Activated naive CD8-positive, alpha-beta T cell treated with anti-CD3 and anti-CD28 coated beads, Interleukin-2, amount 10 ng/mL, durations not matched to agents 7 days and 5 days (primary cell): Measurements from ENCODE around the gene CGREF1. TPM values are rescaled to one million over a fixed set of nuclear protein-coding genes. Genes with fewer than 3 reads are reported as not detected.

Experiments
- ATAC-seq: fragments of 150-1000 bp; cut with Tn5 transposase; one replicate; pipeline ENCODE4 v1.10.0; 2021; ENCODE audit warnings: low read depth, moderate library complexity
- POLR2A ChIA-PET: fragments of 350-600 bp; sonication (Branson Sonifier 250); formaldehyde crosslinking; loops from one replicate; lab custom pipeline; 2021; ENCODE audit warnings: antibody characterized with exemption; lab: Charles Lee
- DNase-seq: peaks from one replicate; pipeline ENCODE4 v3.0.0; 2021
- H3K27ac Mint-ChIP-seq: one replicate; pipeline ENCODE4 v1.8.0; 2022; ENCODE audit warnings: mild to moderate bottlenecking, mixed read lengths
- H3K27me3 Mint-ChIP-seq: one replicate; pipeline ENCODE4 v1.8.0; 2022; ENCODE audit warnings: mild to moderate bottlenecking, moderate library complexity, mixed read lengths
- H3K36me3 Mint-ChIP-seq: one replicate; pipeline ENCODE4 v1.8.0; 2021; ENCODE audit warnings: mild to moderate bottlenecking, mixed read lengths
- H3K4me1 Mint-ChIP-seq: one replicate; pipeline ENCODE4 v1.8.0; 2021; ENCODE audit warnings: mixed read lengths
- H3K4me3 Mint-ChIP-seq: one replicate; pipeline ENCODE4 v1.8.0; 2022; ENCODE audit warnings: mild to moderate bottlenecking, moderate library complexity, mixed read lengths
- H3K9me3 Mint-ChIP-seq: one replicate; pipeline ENCODE4 v1.8.0; 2021; ENCODE audit warnings: mixed read lengths
- total RNA-seq, 2 experiments: library from RNA; stranded (reverse); gene quantifications; one replicate each; pipeline ENCODE4 v1.2.3, GENCODE V29; 2021

The CGREF1 gene
- total RNA-seq, 2 experiments from 2014 or later: 1.6 TPM

DNA sequence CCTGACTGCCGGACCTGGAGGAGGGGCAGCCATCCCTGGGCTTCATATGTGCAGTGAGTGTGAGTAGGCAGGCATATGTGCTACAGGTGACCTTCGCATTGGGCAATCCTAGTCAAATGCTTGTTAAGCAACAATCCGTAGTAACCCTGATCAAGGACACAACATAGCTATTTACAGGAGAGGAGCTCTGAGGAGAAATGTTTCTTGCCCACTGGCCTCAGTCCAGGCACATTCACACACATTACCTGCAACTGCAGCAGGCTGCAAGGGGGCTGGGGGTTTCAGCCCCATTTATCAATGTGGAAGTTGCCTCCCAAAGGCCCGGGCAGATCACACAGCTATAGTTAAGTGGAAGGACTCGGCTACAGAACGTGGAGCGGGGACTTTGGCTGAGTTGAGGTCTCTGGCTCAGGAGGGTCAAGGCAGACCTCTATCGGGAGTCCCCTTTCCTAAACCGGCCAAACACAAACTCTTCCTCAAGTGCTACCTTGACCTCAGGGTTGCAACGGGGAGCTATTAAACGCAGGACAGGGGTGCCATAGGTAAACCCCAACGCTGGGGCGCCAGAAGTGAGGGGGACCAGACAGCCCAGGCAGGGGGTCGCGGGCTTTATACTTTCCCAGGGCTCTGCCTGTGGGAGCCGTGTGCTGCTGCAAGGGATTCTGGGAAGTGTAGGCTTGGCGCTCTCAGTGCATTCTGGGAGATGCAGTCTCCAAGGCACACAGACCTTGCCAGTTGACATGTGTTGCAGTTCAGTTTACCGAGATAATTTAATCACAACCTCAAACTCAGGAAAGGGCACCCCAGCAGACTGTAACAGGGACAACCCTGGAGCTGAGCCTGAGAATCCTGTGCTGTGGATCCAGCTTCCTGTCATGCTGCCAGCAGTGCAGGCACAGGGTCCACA, 22.9 kb downstream of the CGREF1 start:
- H3K36me3 Mint-ChIP-seq: no peaks in the 10 kb centered on the region
- H3K27me3 Mint-ChIP-seq: no peaks in the 10 kb centered on the region
- peaks cover 5% of the 10 kb centered on the region for H3K4me1 Mint-ChIP-seq
- H3K4me3 Mint-ChIP-seq: peak overlapping the region; percentile 46
- DNase-seq: peak; percentile 48
- H3K27ac Mint-ChIP-seq: peak overlapping the region; percentile 57
- peak; percentile 76 for ATAC-seq
- H3K9me3 Mint-ChIP-seq: no peaks in the 10 kb centered on the region
- POLR2A ChIA-PET: interaction anchor here (0.8 to 1.1 kb wide), 3 partner anchors 9 to 227 kb away, joined by 3 to 4 read pairs (median 3); partner anchors contain the start of genes KHK and MPV17

DNA sequence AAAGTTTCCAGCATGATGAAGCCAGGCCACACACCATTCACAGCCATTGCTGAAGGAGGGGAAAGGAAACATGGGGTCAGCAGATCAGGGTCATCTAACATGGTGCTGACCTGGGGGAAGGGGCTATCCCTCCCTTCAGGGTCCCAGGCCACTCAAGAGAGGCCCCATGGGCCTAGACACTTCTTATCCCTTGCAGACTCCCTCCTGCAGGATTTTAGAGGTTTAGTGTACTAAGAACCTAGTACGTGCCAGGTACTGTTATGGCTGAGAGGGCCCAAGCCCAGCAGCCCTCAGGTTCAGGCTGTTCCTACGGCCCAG, 23.5 kb downstream of the CGREF1 start:
- Mint-ChIP-seq H3K27me3 (no peaks in the 10 kb centered on the region), H3K27ac (no peak overlapping the region), H3K4me1 (peaks cover 5% of the 10 kb centered on the region), H3K36me3 (no peaks in the 10 kb centered on the region), H3K4me3 (no peak overlapping the region), H3K9me3 (no peaks in the 10 kb centered on the region)
- POLR2A ChIA-PET: no interaction called here
- DNase-seq: no peak
- ATAC-seq: no peak

DNA sequence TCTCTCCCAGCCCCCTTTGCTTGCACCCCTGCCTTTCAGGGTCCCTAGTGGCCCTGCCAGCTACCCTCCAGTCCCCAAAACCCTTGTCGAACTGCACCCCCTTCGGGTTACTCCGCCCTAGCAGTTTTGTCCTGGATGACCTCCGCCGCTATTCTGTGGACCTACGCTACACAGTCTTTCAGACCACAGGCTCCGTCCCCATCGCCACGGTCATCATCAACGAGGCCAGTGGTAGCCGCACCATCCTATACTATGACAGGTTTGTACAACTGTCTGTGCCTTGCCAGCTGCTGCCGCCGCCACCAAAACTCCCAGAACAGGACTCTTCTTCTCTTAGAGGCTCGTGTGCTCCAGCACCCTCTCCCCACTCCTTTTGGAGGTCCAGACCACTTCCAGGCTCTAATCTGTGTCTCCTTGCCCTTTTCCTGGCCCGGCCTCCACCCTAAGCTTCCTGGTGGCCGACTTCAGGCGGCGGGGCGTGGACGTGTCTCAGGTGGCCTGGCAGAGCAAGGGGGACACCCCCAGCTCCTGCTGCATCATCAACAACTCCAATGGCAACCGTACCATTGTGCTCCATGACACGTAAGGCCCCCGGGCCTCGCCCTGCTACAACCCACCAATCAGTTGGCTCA, 24.5 kb downstream of the CGREF1 start:
- ATAC-seq (no peak), DNase-seq (no peak)
- Mint-ChIP-seq H3K4me1 (peaks cover 8% of the 10 kb centered on the region), H3K27me3 (no peaks in the 10 kb centered on the region), H3K4me3 (no peak overlapping the region), H3K27ac (no peak overlapping the region), H3K36me3 (no peaks in the 10 kb centered on the region), H3K9me3 (no peaks in the 10 kb centered on the region)
- POLR2A ChIA-PET: no interaction called here

DNA sequence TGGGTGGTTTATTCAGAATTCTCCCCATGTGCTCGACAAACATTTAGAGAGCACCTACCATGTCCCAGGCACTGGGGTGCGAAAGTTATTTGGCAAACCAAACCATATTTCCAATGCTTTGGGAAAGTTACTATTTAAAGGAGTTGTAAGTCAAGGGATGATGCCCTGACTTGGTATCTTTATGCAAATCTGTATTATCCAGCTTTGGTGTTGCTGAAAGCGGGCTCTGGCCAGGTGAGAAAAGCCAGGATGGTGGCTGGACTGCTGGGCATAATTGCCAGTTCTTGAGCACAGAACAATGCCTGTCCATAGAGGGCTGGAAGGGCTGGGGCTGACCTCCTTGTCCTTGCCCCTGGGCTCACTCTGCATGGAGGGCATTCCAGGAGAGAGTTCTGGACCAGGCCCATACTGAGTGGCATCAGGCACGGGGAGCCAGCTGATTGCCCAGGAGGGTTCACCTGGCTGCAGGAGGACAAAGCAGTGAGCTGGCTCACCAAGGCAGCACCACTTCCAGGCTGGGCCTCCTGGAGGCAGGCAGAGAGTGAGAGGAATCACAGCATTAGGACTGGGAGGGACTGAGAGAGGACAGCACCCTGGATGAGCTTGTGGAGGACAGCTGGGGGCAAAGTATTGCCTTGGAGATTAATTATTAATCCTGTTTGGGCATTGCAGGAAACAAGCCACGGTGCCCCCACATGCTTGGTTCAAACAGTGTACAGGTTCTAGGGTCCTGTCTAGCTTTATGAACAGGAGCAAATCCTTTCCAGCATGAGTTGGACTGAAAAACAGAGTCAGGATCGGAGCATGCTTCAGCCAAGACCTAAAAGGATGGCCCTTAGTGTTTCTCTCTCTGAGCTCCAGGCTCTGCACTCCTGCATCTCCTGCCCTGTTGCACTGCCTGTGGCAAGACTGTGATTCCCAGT, 25.2 kb downstream of the CGREF1 start:
- DNase-seq (no peak), ATAC-seq (no peak)
- H3K4me3 Mint-ChIP-seq: no peak overlapping the region
- H3K4me1 Mint-ChIP-seq: peaks cover 8% of the 10 kb centered on the region
- H3K27ac Mint-ChIP-seq: no peak overlapping the region
- H3K27me3 Mint-ChIP-seq: no peaks in the 10 kb centered on the region
- H3K36me3 Mint-ChIP-seq: no peaks in the 10 kb centered on the region
- POLR2A ChIA-PET: no interaction called here
- no peaks in the 10 kb centered on the region for H3K9me3 Mint-ChIP-seq

DNA sequence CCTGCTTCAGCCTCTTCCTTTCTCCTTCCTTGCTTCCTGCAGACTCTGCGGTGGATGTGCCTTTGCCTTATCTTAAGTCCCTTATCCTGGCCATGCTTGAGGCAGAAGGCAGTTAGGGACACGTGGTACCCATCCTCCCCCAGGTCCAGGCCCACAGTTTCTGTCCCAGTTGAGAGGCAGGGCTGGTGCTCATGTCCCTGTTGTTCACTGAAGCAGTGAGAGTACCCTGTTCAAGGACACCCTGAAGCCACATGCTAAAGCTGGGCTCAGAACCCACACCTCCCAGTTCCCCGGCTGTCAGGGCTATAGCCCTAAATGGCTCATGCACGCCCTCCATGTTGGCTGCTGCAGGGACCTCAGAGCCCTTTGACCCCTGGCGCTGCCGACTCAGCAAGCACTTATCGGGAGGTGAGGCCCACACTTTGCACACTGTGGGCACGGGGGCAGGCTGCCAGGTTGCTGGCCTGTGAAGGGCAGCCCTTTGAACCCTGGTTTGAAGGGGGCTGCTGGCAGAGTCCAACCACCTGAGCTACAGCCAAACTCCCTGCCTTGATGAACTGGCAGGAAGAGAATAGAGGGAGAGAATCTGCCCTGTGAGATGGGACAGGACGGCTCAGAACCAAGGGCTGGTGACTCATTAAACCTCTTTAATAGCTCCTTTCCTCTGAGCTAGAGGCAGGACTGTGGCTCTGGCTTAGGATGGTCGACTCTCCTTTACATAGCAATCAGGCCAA, 26.1 kb downstream of the CGREF1 start:
- no peak overlapping the region for H3K27ac Mint-ChIP-seq
- DNase-seq: no peak
- no peak for ATAC-seq
- H3K4me1 Mint-ChIP-seq: peaks cover 8% of the 10 kb centered on the region
- POLR2A ChIA-PET: no interaction called here
- H3K36me3 Mint-ChIP-seq: no peaks in the 10 kb centered on the region
- H3K27me3 Mint-ChIP-seq: no peaks in the 10 kb centered on the region
- H3K9me3 Mint-ChIP-seq: no peaks in the 10 kb centered on the region
- no peak overlapping the region for H3K4me3 Mint-ChIP-seq

DNA sequence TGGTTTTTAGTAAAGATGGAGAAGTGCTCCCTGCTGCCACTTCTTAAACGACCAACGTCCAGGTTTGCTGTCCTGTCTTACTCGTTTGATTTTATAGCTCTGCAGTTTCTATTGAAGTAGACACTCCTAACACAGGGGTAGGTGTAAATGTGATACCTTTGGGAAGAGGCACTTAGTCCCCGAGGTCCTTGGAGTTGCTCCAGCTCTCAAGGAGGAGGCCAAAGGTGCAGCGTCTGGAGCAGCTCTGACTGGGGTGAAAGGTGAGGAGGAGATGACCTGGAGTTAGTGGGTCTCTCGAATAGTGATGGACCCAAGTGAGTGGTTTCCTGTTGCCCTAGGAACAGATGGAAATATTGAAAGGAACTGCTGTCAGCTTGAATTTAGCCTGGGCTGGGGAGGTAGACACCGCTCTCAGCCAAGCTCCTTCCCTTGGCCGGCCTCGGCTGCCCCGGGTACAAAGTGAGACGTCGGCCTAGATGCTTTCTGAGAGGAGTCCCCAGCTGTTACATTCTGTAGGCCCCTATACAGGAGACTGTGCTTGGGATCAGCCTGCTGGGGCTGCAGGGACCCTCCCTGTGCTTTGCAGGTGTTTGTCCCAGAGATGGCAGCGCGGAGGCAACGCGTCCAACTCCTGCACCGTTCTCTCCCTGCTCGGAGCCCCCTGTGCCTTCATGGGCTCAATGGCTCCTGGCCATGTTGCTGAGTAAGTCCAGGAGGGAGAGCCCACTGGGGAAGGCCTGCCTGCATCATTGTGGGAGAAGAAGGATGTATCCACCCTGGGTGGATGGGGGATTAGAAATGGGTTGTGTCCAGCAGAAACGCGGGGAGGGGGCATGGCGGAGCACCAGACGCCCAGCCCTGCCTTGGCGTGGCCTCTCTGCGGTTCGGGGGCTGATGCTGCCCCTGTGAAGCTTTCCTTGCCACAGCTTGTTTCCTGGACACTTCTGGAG, 26.9 kb downstream of the CGREF1 start:
- POLR2A ChIA-PET: interaction anchor here (0.5 to 0.7 kb wide), 3 partner anchors 21 to 120 kb away, joined by 3 read pairs; partner anchors contain the start of genes ATRAID, OST4 and SLC5A6
- H3K9me3 Mint-ChIP-seq: no peaks in the 10 kb centered on the region
- no peaks in the 10 kb centered on the region for H3K27me3 Mint-ChIP-seq
- DNase-seq (no peak), ATAC-seq (no peak)
- H3K36me3 Mint-ChIP-seq: no peaks in the 10 kb centered on the region
- H3K4me3 Mint-ChIP-seq: no peak overlapping the region
- no peak overlapping the region for H3K27ac Mint-ChIP-seq
- H3K4me1 Mint-ChIP-seq: peaks cover 13% of the 10 kb centered on the region

DNA sequence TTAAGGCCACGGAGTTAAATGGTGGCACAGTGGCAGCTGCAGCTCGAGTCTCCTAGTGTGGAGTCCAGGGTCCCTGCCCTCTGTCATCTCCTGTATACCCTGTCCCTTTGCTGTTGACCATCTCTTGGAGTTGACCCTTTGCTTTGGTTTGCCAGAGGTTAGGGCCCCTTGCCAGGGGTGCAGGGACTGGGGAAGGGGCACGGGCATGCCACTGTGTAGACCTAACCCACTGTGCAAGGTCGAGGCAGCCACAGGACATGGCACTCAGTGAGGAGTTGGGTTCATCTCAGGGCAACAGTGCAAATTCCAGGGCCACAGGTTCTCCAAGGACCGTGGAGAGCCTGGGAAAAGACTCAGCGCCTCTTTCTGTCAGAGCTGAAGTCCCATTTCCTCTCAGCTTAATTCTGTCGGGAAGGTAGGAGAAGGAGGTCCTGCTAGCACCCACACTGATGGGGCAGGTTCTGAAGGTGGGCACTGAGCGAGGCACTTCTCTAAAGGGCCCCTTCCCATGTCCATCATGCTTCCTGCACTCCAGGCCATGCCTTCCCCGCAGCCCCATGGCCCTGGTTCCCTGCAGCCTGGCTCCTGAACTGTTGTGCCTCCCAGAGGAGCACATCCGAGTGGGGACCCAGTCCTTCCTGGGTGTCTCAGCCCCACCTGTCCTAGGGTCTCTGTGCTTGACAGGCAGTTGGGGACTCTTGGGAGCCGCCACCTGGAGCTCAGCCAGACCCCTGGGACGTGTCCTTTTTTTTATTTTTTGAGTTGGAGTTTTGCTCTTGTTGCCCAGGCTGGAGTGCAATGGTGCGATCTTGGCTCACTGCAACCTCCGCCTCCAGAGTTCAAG, 29.6 kb downstream of the CGREF1 start:
- no peaks in the 10 kb centered on the region for H3K27me3 Mint-ChIP-seq
- POLR2A ChIA-PET: interaction anchor here (0.7 to 10.4 kb wide), 8 partner anchors 16 to 502 kb away, joined by 3 to 113 read pairs (median 3); partner anchors contain the start of genes ABHD1, ATRAID, OST4 and PREB
- no peak overlapping the region for H3K27ac Mint-ChIP-seq

DNA sequence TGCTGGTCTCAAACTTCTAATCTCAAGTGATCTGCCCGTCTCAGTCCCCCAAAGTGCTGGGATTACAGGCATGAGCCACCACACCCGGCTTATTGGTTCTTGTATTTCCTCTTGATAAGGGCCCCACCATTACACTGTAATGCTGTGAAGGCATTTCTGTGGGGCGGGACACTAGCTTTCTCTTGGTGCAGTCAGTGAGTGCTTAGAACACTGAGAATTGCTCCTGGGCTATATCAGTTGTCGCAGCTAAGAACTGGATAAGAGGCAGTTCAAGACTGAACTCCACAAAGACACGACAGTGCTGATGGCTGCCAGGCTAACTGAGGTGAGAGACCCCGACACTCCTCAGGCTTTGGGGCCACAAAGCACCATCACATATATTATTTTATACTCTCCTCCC, 30.3 kb downstream of the CGREF1 start:
- DNase-seq (no peak), ATAC-seq (no peak)
- Mint-ChIP-seq H3K9me3 (no peaks in the 10 kb centered on the region), H3K4me3 (no peak overlapping the region), H3K27ac (no peak overlapping the region), H3K27me3 (no peaks in the 10 kb centered on the region), H3K4me1 (peaks cover 23% of the 10 kb centered on the region), H3K36me3 (no peaks in the 10 kb centered on the region)
- POLR2A ChIA-PET: interaction anchor here (0.6 to 10.4 kb wide), 8 partner anchors 16 to 1411 kb away, joined by 3 to 113 read pairs (median 3); partner anchors contain the start of genes ABHD1, AGBL5, ATRAID and OST4

More for the DNA sequence above, 29.6 kb downstream of the CGREF1 start:
- ATAC-seq (no peak), DNase-seq (no peak)
- Mint-ChIP-seq H3K36me3 (no peaks in the 10 kb centered on the region), H3K9me3 (no peaks in the 10 kb centered on the region), H3K4me3 (no peak overlapping the region), H3K4me1 (peaks cover 18% of the 10 kb centered on the region)

DNA sequence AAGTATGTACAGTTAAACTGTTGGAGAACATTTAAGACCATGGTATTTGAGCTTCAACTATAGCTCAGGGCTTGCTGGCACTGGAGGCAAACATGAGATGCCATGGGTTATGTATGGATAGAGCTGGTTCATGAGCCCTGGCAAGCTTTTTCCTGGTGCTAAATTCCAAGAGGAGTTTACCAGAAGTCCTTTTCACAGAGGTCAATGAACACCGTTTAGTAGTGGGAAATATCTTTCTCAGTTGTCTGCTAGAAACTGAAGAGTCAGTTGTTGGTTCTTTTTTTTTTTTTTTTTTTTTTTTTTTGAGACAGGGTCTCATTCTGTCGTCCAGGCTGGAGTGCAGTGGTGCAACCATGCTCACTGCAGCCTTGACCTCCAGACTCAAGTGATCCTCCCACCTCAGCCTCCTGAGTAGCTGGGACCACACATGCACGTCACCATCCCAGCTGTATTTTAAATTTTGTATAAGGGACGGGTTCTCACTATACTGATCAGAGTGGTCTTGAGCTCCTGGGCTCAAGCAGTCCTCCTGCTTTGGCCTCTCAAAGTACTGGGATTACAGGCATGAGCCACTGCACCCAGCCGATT, 31.0 kb downstream of the CGREF1 start:
- H3K27me3 Mint-ChIP-seq: no peaks in the 10 kb centered on the region
- H3K4me1 Mint-ChIP-seq: peaks cover 23% of the 10 kb centered on the region
- peak overlapping the region; percentile 42 for H3K27ac Mint-ChIP-seq
- DNase-seq: no peak
- ATAC-seq: no peak
- peak overlapping the region; percentile 89 for H3K4me3 Mint-ChIP-seq
- no peaks in the 10 kb centered on the region for H3K36me3 Mint-ChIP-seq
- POLR2A ChIA-PET: interaction anchor here (0.6 to 10.4 kb wide), 11 partner anchors 8 to 1410 kb away, joined by 3 to 113 read pairs (median 3); partner anchors contain the start of genes AGBL5, ATRAID, MPV17 and OST4
- no peaks in the 10 kb centered on the region for H3K9me3 Mint-ChIP-seq

DNA sequence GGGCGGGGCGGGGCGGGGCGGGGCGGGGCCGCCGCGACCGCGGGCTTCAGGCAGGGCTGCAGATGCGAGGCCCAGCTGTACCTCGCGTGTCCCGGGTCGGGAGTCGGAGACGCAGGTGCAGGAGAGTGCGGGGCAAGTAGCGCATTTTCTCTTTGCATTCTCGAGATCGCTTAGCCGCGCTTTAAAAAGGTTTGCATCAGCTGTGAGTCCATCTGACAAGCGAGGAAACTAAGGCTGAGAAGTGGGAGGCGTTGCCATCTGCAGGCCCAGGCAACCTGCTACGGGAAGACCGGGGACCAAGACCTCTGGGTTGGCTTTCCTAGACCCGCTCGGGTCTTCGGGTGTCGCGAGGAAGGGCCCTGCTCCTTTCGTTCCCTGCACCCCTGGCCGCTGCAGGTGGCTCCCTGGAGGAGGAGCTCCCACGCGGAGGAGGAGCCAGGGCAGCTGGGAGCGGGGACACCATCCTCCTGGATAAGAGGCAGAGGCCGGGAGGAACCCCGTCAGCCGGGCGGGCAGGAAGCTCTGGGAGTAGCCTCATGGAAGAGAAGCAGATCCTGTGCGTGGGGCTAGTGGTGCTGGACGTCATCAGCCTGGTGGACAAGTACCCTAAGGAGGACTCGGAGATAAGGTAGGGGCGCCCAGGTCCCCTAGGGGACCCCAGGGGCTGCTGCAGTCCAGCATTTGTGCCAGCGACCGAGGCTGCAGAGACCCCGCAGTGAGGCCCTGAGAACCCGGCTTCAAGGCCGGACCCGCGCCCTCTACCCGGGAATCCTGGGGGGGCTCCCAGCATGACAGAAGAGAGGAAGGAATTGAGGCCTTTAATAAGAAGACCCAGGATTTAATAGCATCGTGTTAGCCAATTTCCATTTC, 32.0 kb downstream of the CGREF1 start, which contains the start of gene KHK:
TSS of gene KHK (plus strand) at position 49 of the 870 bp plus-strand sequence. CDS start at position 537, 488 bp downstream.
- POLR2A ChIA-PET: interaction anchor here (0.7 to 10.4 kb wide), 11 partner anchors 9 to 236 kb away, joined by 3 to 113 read pairs (median 3); partner anchors contain the start of genes AGBL5, ATRAID, MPV17 and OST4
- Mint-ChIP-seq H3K9me3 (no peaks in the 10 kb centered on the region), H3K27me3 (no peaks in the 10 kb centered on the region), H3K36me3 (no peaks in the 10 kb centered on the region), H3K4me1 (peaks cover 23% of the 10 kb centered on the region), H3K27ac (peak within 1 kb of the TSS; percentile 88), H3K4me3 (peak within 1 kb of the TSS; percentile 89)
- peak; percentile 3 for ATAC-seq
- DNase-seq: no peak
